IPS-18c (cell line): ENCODE results near the gene GNA12.
A peak's percentile ranks its signal among the peaks of the same experiment; 100 is the strongest.

Experiments used
- H3K4me3 ChIP-seq: 2 replicates; pipeline ENCODE4 v1.7.0; 2013; ENCODE audit warnings: low read depth, mild to moderate bottlenecking, low read length, moderate library complexity; ENCODE audit not compliant: insufficient read depth
- H3K9me3 ChIP-seq: one replicate; pipeline ENCODE4 v1.6.1; 2013; ENCODE audit warnings: mild to moderate bottlenecking, low read length, moderate library complexity; ENCODE audit not compliant: control insufficient read depth, insufficient read depth

The GNA12 gene

DNA sequence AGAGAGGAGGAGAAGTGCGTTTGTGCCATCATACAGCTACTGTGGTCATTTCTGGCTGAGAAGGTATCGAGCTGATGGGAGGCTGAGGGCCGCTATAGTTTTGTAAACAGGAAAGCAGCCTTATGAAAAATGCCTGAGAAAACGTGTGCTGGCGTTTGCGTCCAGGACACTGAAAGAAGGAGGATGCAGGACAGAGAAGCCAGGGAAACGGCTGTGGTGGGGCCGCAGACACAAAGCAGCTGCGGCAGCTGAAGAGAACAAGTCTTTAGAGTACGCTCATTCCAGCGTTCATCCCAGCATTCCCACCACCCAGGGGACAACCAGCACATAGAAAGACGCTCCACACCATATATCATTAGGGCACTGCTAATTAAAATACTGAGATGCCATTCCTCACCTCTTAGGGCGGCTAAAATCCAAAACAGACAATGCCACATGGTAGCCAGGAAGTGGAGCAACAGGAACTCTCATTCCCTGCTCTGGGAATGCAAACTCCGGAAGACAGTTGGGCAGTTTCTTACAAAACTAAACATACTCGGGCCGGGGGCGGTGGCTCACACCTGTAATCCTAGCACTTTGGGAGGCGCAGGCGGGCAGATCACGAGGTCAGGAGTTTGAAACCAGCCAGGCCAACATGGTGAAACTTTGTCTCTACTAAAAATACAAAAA, 18.4 kb downstream of the GNA12 start:
- H3K9me3 ChIP-seq, result no peaks in the 10 kb centered on the region
- H3K4me3 ChIP-seq, result no peak overlapping the region

DNA sequence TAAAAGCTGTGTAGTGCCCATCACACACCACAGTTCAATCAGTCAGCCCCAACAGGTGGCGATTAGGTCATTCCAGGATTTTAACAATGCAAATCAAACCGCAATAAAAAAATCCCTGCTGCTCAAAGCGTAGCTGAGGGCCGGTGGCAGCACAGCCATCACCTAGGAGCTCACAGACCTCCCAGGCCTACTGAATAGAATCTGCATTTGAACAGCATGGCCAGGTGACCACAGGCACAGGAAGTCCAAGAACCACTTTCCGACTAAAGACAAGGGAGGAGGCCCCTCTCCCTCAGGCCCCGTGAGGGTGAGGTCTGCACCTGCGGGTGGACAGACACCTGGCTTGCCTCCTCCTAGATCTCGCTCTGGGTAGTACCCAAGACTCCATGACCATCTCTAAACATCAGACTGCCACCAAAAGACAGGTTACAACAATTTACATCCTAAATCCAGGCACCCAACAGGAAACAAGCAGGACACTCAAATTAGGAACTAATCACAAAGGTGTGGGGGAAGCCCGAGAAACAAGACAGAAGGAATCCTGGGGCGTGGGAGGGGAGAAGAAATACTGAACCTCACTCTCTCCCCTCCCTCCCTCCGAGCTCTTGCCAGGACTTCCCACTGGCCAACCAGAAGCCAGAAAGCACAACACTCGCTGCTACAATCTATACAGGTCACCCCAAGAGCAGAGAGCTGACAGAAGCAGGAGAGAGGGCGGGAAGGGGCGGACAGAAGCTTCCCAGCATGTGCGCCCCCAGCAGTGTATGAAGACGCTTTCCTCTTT, 19.2 kb downstream of the GNA12 start:
- no peak overlapping the region for H3K4me3 ChIP-seq

GRCh38 chr7:2824026-2824677, 20.0 kb downstream of the GNA12 start:
- Histone ChIP-seq H3K4me3 (no peak overlapping the region), H3K9me3 (no peaks in the 10 kb centered on the region)

More for the DNA sequence above, 19.2 kb downstream of the GNA12 start:
- no peaks in the 10 kb centered on the region for H3K9me3 ChIP-seq

- H3K9me3 ChIP-seq, result no peaks in the 10 kb centered on the region
- no peak overlapping the region for H3K4me3 ChIP-seq
Measured at GRCh38 chr7:2823130-2823529, 21.0 kb downstream of the GNA12 start.

- Histone ChIP-seq H3K4me3 (no peak overlapping the region), H3K9me3 (no peaks in the 10 kb centered on the region)
Measured at GRCh38 chr7:2821842-2822507, 22.1 kb downstream of the GNA12 start.

GRCh38 chr7:2821161-2821841, 22.8 kb downstream of the GNA12 start:
- Histone ChIP-seq H3K4me3 (0 out of 2 replicates have a peak overlapping the region, but pooled peaks have one; percentile 22), H3K9me3 (no peaks in the 10 kb centered on the region)

- 0 out of 2 replicates have a peak overlapping the region, but pooled peaks have one; percentile 22 for H3K4me3 ChIP-seq
- H3K9me3 ChIP-seq, result no peaks in the 10 kb centered on the region
Measured at GRCh38 chr7:2820508-2820934, 23.6 kb downstream of the GNA12 start.

DNA sequence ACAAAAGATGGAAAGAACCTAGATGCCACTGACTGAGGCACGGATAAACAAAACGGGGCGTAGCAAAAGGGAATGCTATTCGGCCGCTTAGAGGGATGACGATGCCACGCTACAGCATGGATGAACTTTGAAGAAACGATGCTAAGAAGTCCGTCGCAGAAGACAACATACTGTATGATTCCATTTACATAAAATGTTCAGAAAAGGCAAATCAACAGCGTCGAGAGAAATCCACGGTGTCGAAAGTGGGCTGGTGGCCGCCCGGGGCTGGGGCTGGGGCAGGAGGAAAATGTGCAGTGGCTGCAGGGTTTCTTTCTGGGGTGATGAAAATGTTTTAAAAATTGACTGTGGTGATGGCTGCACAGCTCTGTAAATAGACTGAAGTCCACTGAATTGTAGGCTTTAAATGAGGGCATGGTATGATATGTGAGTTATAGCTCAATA, 24.1 kb downstream of the GNA12 start:
- Histone ChIP-seq H3K9me3 (no peaks in the 10 kb centered on the region), H3K4me3 (no peak overlapping the region)

- H3K9me3 ChIP-seq, result no peaks in the 10 kb centered on the region
- no peak overlapping the region for H3K4me3 ChIP-seq
Measured at GRCh38 chr7:2819161-2819953, 24.8 kb downstream of the GNA12 start.

- Histone ChIP-seq H3K4me3 (no peak overlapping the region), H3K9me3 (no peaks in the 10 kb centered on the region)
Measured at GRCh38 chr7:2818653-2819052, 25.5 kb downstream of the GNA12 start.

- Histone ChIP-seq H3K4me3 (no peak overlapping the region), H3K9me3 (no peaks in the 10 kb centered on the region)
Measured at GRCh38 chr7:2818121-2818520, 26.0 kb downstream of the GNA12 start.

DNA sequence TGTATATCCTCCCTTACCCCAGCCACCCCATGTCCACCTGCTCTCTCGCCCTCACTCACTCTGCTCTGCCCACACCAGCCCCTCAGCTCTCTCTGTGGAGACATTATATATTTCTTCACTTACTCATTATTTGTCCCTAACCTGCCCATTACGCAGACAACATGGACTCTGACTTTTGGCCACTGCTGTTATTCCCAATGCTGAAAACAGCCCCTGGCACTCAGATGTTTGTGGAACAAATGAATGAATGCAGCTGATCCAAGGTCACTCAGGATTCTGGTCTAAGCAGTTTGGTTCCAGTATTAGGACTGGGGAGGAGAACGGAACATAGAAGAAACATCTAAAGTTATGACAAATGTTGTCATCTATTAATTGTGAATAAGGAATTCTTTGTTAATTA, 26.7 kb downstream of the GNA12 start:
- Histone ChIP-seq H3K4me3 (no peak overlapping the region), H3K9me3 (no peaks in the 10 kb centered on the region)

DNA sequence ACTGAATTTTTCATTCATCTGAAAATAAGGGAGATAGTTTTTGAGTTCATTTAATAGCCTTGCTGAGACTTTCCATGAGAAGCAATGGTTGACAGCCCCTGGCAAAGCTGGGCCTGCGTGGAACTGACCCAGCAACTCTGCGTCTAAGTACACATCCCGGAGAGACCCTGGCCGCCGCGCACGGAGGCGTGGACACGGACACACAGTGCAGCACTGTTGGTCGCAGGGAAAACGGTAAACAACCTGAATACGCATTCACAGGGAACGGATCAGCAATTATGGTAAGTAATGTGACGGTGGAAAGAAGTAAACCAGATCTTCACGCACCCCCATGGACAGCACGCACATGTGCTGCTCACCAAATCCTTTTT, 28.2 kb downstream of the GNA12 start:
- no peak overlapping the region for H3K4me3 ChIP-seq
- H3K9me3 ChIP-seq, result no peaks in the 10 kb centered on the region

GRCh38 chr7:2814946-2815874, 28.9 kb downstream of the GNA12 start:
- Histone ChIP-seq H3K4me3 (no peak overlapping the region), H3K9me3 (no peaks in the 10 kb centered on the region)

DNA sequence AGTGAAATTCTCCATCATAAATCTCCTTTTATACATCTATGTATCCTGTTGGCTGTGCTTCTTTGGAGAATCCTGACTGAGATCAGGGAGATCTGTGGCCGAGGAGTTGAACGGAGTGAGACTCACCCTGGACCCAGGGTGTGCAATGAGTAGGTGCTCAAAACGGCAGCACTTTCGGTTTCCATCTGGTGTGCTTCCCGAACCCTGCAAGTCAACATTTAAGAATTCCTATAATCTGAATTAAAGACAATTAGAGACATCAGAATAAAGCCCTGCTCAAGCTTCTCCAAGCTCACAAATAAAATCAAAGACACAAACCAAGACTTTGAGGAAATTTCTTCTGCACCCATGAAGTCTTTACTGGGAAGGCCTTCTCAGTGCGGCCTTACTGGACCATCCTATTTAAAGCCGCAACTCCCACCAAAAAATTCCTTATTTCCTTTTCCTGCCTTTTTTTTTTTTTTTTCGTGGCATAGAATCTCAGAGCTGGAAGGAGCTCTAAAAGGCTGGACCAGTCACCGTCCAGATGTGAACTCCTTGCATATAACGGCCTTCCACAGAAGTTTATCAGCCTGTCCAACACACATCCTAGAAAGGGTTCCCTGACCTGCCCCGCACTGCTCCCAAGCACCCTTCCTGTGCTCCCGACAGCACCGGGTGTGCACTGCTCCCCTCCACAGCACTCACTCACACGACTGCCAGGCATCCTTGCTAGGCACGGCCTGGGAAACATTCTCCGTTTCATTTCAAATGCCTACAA, 29.7 kb downstream of the GNA12 start:
- no peaks in the 10 kb centered on the region for H3K9me3 ChIP-seq
- H3K4me3 ChIP-seq, result no peak overlapping the region
